ENCODE results near the gene IFI27L1. TPM values are rescaled to one million over a fixed set of nuclear protein-coding genes. Genes with fewer than 3 reads are reported as not detected.

The IFI27L1 gene
- total RNA-seq, 6 experiments from 2014 or later = 22.3 to 28.2 (median 23.7) TPM

GRCh38 chr14:94125659-94126418 is 44.7 kb downstream of the IFI27L1 start:
- no peak for DNase-seq
- H3K27ac Mint-ChIP-seq = no peak overlapping the region
- peaks cover 34% of the 10 kb centered on the region for H3K4me1 Mint-ChIP-seq (ENCODE audit: low read depth)
- H3K9me3 Mint-ChIP-seq = peaks cover 1% of the 10 kb centered on the region
- no peak for TF ChIP-seq CTCF (IDR thresholded peaks at IDR 0.05)
- H3K4me3 Mint-ChIP-seq = no peak overlapping the region
- H3K27me3 Mint-ChIP-seq (ENCODE audit: insufficient read depth) = no peaks in the 10 kb centered on the region; the same call in 1 of the 2 replicates
- peaks cover 11% of the 10 kb centered on the region for H3K36me3 Mint-ChIP-seq (ENCODE audit: low read depth)

GRCh38 chr14:94126419-94126677 is 45.2 kb downstream of the IFI27L1 start:
- H3K36me3 Mint-ChIP-seq (ENCODE audit: low read depth) = peaks cover 10% of the 10 kb centered on the region; the same call in 1 of the 2 replicates
- no peak for TF ChIP-seq CTCF (IDR thresholded peaks at IDR 0.05)
- H3K27ac Mint-ChIP-seq = no peak overlapping the region
- H3K27me3 Mint-ChIP-seq (ENCODE audit: insufficient read depth) = no peaks in the 10 kb centered on the region; the same call in 1 of the 2 replicates
- no peak overlapping the region for H3K4me3 Mint-ChIP-seq
- no peak for DNase-seq
- peaks cover 29% of the 10 kb centered on the region for H3K4me1 Mint-ChIP-seq (ENCODE audit: low read depth)
- H3K9me3 Mint-ChIP-seq = no peaks in the 10 kb centered on the region

GRCh38 chr14:94126800-94127199 is 45.7 kb downstream of the IFI27L1 start:
- Mint-ChIP-seq H3K4me1 (ENCODE audit: low read depth) (peaks cover 24% of the 10 kb centered on the region), H3K27ac (no peak overlapping the region)
- TF ChIP-seq CTCF (IDR thresholded peaks at IDR 0.05) = no peak

GRCh38 chr14:94127330-94127729 is 46.2 kb downstream of the IFI27L1 start:
- Mint-ChIP-seq H3K36me3 (ENCODE audit: low read depth) (peaks cover 10% of the 10 kb centered on the region; the same call in 1 of the 2 replicates), H3K27ac (no peak overlapping the region), H3K4me1 (ENCODE audit: low read depth) (peaks cover 19% of the 10 kb centered on the region), H3K4me3 (no peak overlapping the region), H3K27me3 (ENCODE audit: insufficient read depth) (no peaks in the 10 kb centered on the region; the same call in 1 of the 2 replicates), H3K9me3 (no peaks in the 10 kb centered on the region)
- DNase-seq = no peak
- TF ChIP-seq CTCF (IDR thresholded peaks at IDR 0.05) = no peak

More at GRCh38 chr14:94126800-94127199, 45.7 kb downstream of the IFI27L1 start:
- Mint-ChIP-seq H3K4me3 (no peak overlapping the region), H3K36me3 (ENCODE audit: low read depth) (peaks cover 10% of the 10 kb centered on the region; the same call in 1 of the 2 replicates), H3K9me3 (no peaks in the 10 kb centered on the region), H3K27me3 (ENCODE audit: insufficient read depth) (no peaks in the 10 kb centered on the region; the same call in 1 of the 2 replicates)
- DNase-seq = no peak

GRCh38 chr14:94128216-94128839 is 47.2 kb downstream of the IFI27L1 start:
- peaks cover 19% of the 10 kb centered on the region for H3K4me1 Mint-ChIP-seq (ENCODE audit: low read depth)
- H3K27me3 Mint-ChIP-seq (ENCODE audit: insufficient read depth) = no peaks in the 10 kb centered on the region; the same call in 1 of the 2 replicates
- peaks cover 10% of the 10 kb centered on the region; the same call in 1 of the 2 replicates for H3K36me3 Mint-ChIP-seq (ENCODE audit: low read depth)
- no peak for DNase-seq
- TF ChIP-seq CTCF (IDR thresholded peaks at IDR 0.05) = no peak
- H3K4me3 Mint-ChIP-seq = peak overlapping the region; percentile 91
- H3K9me3 Mint-ChIP-seq = no peaks in the 10 kb centered on the region
- H3K27ac Mint-ChIP-seq = peak overlapping the region; percentile 73
